Lung (tissue), 12 donors: ENCODE measurements around the gene MOSPD3. TPM values are rescaled to one million over a fixed set of nuclear protein-coding genes. Genes with fewer than 3 reads are reported as not detected.

Source experiments
- ATAC-seq: fragments of 200-7000 bp; cut with Tn5 transposase; one replicate; pipeline ENCODE4 v1.9.1; 2020; ENCODE audit warnings: moderate number of reproducible peaks; ENCODE audit not compliant: insufficient read depth, low FRiP score
- DNase-seq, 3 donors: peaks; one replicate each; pipeline ENCODE4 v3.0.0-alpha.2; 2013 to 2017
- H3K27ac ChIP-seq, 2 donors: one replicate each; pipeline ENCODE4 v1.5.1; 2013; ENCODE audit warnings: mild to moderate bottlenecking in 2 of 2, moderate library complexity in 2 of 2, control low read depth in 1 of 2, inconsistent platforms in 1 of 2, low read depth in 1 of 2, low read length in 1 of 2
- H3K27me3 ChIP-seq, 3 donors: one replicate each; pipeline ENCODE4 v1.5.1; 2013; ENCODE audit warnings: low read length in 2 of 3; ENCODE audit not compliant: control insufficient read depth in 3 of 3, insufficient read depth in 3 of 3
- H3K36me3 ChIP-seq, 4 donors: one replicate each; pipeline ENCODE4 v1.5.1; 2013; ENCODE audit warnings: low read length in 4 of 4, mild to moderate bottlenecking in 1 of 4, moderate library complexity in 1 of 4; ENCODE audit not compliant: control insufficient read depth in 4 of 4, insufficient read depth in 4 of 4
- H3K4me1 ChIP-seq, 5 donors: one replicate each; pipeline ENCODE4 v1.5.1; 2013; ENCODE audit warnings: low read length in 5 of 5, mild to moderate bottlenecking in 2 of 5, moderate library complexity in 1 of 5; ENCODE audit not compliant: control insufficient read depth in 5 of 5, insufficient read depth in 5 of 5
- H3K4me3 ChIP-seq: one replicate; pipeline ENCODE4 v1.5.1; 2013; ENCODE audit warnings: mild to moderate bottlenecking, control low read depth, moderate library complexity
- H3K9ac ChIP-seq, 2 donors: one replicate each; pipeline ENCODE4 v1.5.1; 2013; ENCODE audit warnings: low read length in 2 of 2, control low read depth in 1 of 2; ENCODE audit not compliant: insufficient read depth in 1 of 2
- H3K9me3 ChIP-seq, 4 donors: one replicate each; pipeline ENCODE4 v1.5.1; 2013; ENCODE audit warnings: low read length in 3 of 4, mild to moderate bottlenecking in 1 of 4, moderate library complexity in 1 of 4; ENCODE audit not compliant: control insufficient read depth in 4 of 4, insufficient read depth in 3 of 4
- WGBS, 2 donors: extraction: QIAGEN DNeasy Blood & Tissue Kit; methylation state at CpG; one replicate each; pipeline ENCODE4 v1.1.7; 2013; 5-methylcytosine and 5-hydroxymethylcytosine counted together
- polyA plus RNA-seq, 2 donors: library from polyadenylated mRNA; stranded (reverse); fragments of 200-250 nt; gene quantifications; one replicate each; pipeline ENCODE4 v1.2.1, GENCODE V29; 2013
- total RNA-seq, 2 donors: library from RNA; depleted of rRNA in 1 of 2; stranded (reverse); fragments of >200 nt in 1 of 2; gene quantifications; one replicate each; pipeline ENCODE4 v1.2.1, GENCODE V29; 2014 to 2021
- TF ChIP-seq, protein P1 (sequence below): IDR thresholded peaks from 2 replicates; pipeline ENCODE4 v1.5.1; 2012; ENCODE audit warnings: mild to moderate bottlenecking; ENCODE audit errors: control extremely low read depth, extremely low read depth
- donor health status: control.
- donor health status: control.
- donor health status: Bipolar disorder and iron deficiency.
- donor health status: healthy.
- donor health status: DM: yes; HTN: yes; CAD: no.

Gene MOSPD3
- total and polyA plus RNA-seq, 4 donors = 13.2 to 26.9 (median 17.1) TPM

DNA sequence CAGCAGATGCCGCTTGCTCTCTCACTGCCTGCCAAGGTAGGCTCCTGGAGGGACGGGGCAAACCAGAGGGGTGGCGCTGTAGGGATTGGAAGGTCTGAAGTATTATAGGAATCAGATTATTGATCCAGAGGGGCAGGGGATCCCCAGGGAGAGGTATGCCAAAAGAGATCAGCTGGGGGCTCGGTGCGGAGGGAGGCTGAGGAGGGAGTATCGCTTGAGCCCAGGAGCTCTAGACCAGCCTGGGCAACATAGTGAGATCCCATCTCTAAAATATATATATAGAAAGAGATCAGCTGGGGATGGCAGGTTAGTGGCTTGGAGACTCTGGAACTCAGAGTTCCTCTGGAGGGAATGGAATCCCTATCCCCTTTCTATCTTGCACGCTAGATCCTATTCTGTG lies 17.2 kb upstream of the MOSPD3 start:
- peaks cover 0 to 2% (median 0%) of the 10 kb centered on the region in 4 donors for H3K36me3 ChIP-seq
- no peak overlapping the region for H3K27ac ChIP-seq
- H3K9me3 ChIP-seq = no peaks in the 10 kb centered on the region
- no peaks in the 10 kb centered on the region for H3K27me3 ChIP-seq
- H3K4me3 ChIP-seq = no peak overlapping the region
- H3K4me1 ChIP-seq = peaks cover 0 to 6% (median 2%) of the 10 kb centered on the region in 5 donors
- no peak overlapping the region for H3K9ac ChIP-seq
- 94 to 96% methylated on average over 7 of the region's 7 CpGs for WGBS, 2 donors
- TF ChIP-seq, protein P1, sequence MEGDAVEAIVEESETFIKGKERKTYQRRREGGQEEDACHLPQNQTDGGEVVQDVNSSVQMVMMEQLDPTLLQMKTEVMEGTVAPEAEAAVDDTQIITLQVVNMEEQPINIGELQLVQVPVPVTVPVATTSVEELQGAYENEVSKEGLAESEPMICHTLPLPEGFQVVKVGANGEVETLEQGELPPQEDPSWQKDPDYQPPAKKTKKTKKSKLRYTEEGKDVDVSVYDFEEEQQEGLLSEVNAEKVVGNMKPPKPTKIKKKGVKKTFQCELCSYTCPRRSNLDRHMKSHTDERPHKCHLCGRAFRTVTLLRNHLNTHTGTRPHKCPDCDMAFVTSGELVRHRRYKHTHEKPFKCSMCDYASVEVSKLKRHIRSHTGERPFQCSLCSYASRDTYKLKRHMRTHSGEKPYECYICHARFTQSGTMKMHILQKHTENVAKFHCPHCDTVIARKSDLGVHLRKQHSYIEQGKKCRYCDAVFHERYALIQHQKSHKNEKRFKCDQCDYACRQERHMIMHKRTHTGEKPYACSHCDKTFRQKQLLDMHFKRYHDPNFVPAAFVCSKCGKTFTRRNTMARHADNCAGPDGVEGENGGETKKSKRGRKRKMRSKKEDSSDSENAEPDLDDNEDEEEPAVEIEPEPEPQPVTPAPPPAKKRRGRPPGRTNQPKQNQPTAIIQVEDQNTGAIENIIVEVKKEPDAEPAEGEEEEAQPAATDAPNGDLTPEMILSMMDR = no peak
- ATAC-seq (no peak), DNase-seq (no peak)

DNA sequence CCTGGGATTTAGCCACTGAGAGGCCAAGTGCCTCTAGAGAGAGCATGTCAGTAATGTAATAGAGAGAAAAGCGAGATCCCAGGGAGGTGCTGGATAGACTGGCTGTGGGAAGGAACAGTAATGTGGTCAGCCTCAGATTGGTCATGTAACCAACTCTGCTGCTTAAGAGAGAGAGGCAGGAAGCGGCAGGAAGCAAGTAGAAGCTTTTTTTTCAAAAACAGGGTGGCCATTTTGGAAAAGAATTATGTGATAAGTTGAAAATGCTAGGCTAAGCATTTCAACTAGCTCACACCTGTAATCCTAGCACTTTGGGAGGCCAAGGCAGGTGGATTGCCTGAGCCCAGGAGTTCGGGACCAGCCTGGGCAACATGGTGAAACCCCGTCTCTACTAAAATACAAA lies 13.9 kb upstream of the MOSPD3 start:
- Histone ChIP-seq H3K27me3 (no peaks in the 10 kb centered on the region), H3K9me3 (no peaks in the 10 kb centered on the region), H3K9ac (no peak overlapping the region), H3K4me3 (no peak overlapping the region), H3K27ac (no peak overlapping the region), H3K36me3 (peaks cover 0 to 2% (median 0%) of the 10 kb centered on the region in 4 donors), H3K4me1 (peaks cover 0 to 15% (median 0%) of the 10 kb centered on the region in 5 donors)
- 83 to 85% methylated on average over 4 of the region's 4 CpGs for WGBS, 2 donors
- TF ChIP-seq, protein P1 = no peak
- DNase-seq = no peak
- ATAC-seq = no peak

DNA sequence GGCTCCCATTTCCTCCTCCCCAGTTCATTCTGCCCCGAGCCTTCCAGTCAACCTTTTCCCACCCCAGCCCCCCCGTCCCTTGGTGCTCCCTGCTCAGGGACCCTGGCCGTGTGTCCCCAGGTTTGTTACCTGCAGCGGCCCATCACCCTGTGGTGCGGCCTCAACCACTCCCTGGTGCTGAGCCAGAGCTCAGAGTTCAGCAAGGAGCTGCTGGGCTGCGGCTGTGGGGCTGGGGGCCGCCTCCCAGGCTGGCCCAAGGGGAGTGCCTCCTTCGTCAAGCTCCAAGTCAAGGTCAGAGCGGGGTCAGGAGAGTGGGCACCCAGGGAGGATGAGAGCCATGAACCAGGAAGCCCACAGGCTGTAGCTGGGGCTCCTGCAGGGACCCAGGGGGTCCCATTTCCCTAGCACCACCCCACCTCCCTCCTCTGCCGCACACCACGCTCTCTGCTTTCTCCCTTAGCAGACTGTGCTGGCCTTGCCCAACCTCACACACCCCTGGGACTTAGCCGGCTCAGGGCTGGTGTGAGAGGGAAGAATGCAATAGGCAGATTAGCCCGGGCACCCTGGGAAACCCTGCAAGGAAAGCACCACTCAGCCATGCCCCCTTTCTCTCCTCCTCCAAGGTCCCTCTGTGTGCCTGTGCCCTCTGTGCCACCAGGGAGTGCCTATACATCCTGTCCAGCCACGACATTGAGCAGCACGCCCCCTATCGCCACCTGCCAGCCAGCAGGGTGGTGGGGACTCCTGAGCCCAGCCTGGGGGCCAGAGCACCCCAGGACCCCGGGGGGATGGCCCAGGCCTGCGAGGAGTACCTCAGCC lies 12.2 kb upstream of the MOSPD3 start:
- 78 to 85% methylated on average over 18 of the region's 18 CpGs for WGBS, 2 donors

More for the DNA sequence above, 12.2 kb upstream of the MOSPD3 start:
- Histone ChIP-seq H3K4me3 (no peak overlapping the region), H3K36me3 (peaks cover 0 to 2% (median 0%) of the 10 kb centered on the region in 4 donors), H3K9me3 (no peaks in the 10 kb centered on the region), H3K4me1 (peaks cover 0 to 26% (median 5%) of the 10 kb centered on the region in 5 donors), H3K27me3 (no peaks in the 10 kb centered on the region), H3K9ac (no peak overlapping the region), H3K27ac (no peak overlapping the region)
- TF ChIP-seq, protein P1 = no peak
- no peak for ATAC-seq
- no peak for DNase-seq
